ENCODE measurements around the gene CCBE1. TPM values are rescaled to one million over a fixed set of nuclear protein-coding genes. Genes with fewer than 3 reads are reported as not detected.
A peak's percentile ranks its signal among the peaks of the same experiment; 100 is the strongest.

The CCBE1 gene
- total and polyA plus RNA-seq, 12 donors: 4.8 to 56.8 (median 26.4) TPM

DNA sequence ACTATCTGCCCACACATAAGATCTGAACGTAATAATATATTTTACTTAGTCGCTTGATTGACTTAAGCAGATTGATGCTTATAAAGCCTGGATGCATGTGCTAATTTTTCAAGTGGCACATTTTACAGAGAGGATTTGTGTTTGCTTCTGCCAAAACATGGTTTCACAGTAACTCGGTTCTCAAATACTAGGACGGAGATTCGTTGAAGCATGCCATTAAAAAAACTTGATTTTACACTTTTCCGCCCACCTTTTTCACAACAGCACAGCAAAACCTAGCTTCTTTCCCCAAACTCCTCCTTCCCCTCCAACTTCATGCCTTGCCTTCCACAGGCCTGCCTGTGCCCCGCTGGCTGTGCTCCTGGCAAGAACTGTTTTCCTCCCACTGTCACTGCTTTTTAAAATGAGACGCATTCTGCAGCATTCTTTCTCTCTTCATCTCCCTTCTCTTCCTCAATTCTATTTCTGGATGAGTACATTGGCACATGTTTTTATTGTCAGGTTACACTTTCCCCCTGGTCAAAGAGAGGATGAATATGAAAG is 283.0 kb downstream of the CCBE1 start:
- 81 to 89% (median 84%) methylated on average over 8 of the region's 8 CpGs for WGBS, 4 donors
- intact Hi-C loops (cut with DNase I): no loop called here
- H3K27me3 ChIP-seq: no peaks in the 10 kb centered on the region
- no peak for DNase-seq
- H3K4me3 ChIP-seq: no peak overlapping the region
- TF ChIP-seq CTCF (IDR thresholded peaks at IDR 0.05): no peak
- no peak for TF ChIP-seq POLR2A (IDR thresholded peaks at IDR 0.05)
- no peak overlapping the region for H3K27ac ChIP-seq
- H3K4me1 ChIP-seq (replicated peaks in 1 of 2): no peaks in the 10 kb centered on the region
- no peaks in the 10 kb centered on the region for H3K9me3 ChIP-seq (replicated peaks in 1 of 3)
- no peaks in the 10 kb centered on the region for H3K36me3 ChIP-seq (replicated peaks in 1 of 2)

DNA sequence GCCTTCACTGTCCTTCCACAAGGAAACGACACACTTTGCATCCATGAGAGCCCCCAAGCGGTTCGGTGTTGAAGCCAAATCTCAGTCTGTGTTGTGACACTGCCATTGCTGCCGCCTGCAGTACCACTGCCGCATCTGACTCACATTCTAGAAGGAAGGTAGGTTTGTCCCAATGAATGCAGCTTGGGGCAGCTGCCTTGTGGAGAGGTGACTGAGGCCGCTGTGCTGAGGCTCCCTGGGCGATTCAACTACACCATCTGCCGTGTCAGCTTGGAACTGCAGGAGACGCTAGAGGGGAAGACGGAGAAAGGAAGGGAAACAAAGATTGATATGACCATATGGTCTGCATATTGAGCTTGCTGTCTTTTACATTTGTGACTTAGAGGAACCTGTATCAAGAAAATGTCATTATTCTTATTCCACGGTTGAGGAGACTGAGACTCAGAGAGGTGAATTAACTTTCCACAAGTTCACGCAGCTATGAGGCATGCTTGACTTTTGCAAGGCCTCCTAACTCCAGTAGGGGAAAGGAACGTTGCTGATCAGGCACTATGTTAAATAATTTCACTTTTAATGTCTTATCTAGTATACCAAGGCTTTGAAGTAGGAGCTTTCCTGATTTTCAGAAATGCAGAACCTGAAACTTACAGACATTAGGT is 294.7 kb downstream of the CCBE1 start:
- 15 to 16% (median 16%) methylated on average over 13 of the region's 13 CpGs for WGBS, 4 donors
- intact Hi-C loops (cut with DNase I): loop anchor here (5.0 kb wide), 3 partner anchors 95 to 155 kb away; no protein-coding TSS in a partner anchor
- Histone ChIP-seq H3K4me3 (no peak overlapping the region), H3K27ac (no peak overlapping the region), H3K4me1 (replicated peaks in 1 of 2) (no peaks in the 10 kb centered on the region), H3K9me3 (replicated peaks in 1 of 3) (no peaks in the 10 kb centered on the region), H3K27me3 (no peaks in the 10 kb centered on the region), H3K36me3 (replicated peaks in 1 of 2) (no peaks in the 10 kb centered on the region)
- DNase-seq: peak; percentile 76 to 90 (median 85)
- peak; percentile 87 to 98 (median 94) for TF ChIP-seq CTCF (IDR thresholded peaks at IDR 0.05)
- TF ChIP-seq POLR2A (IDR thresholded peaks at IDR 0.05): no peak

DNA sequence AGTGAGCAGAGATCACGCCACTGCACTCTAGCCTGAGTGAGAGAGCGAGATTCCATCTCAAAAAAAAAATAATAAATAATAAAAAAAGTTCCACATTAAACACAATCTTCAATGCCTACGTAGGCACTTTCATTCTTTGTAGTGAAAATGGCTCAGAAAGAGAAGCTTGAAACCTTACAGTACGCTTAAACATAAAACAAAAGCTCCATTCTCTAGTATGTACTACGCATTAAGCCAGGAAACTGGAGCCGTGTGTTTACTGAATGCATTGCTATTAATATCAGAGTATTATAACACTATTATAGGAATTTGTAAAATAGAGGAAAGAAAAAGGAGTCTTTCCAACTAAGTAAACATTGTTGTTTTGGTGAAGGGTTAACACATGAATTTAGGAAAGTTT is 296.8 kb downstream of the CCBE1 start:
- TF ChIP-seq POLR2A (IDR thresholded peaks at IDR 0.05) (no peak), CTCF (IDR thresholded peaks at IDR 0.05) (no peak)
- no peak for DNase-seq
- intact Hi-C loops (cut with DNase I): loop anchor here (2.0 to 5.0 kb wide), 4 partner anchors 90 to 153 kb away; no protein-coding TSS in a partner anchor
- H3K4me1 ChIP-seq (replicated peaks in 1 of 2): no peaks in the 10 kb centered on the region
- H3K4me3 ChIP-seq: no peak overlapping the region
- H3K27me3 ChIP-seq: no peaks in the 10 kb centered on the region
- no peaks in the 10 kb centered on the region for H3K9me3 ChIP-seq (replicated peaks in 1 of 3)
- WGBS, 4 donors: 91 to 94% (median 93%) methylated on average over 6 of the region's 6 CpGs
- no peak overlapping the region for H3K27ac ChIP-seq
- no peaks in the 10 kb centered on the region for H3K36me3 ChIP-seq (replicated peaks in 1 of 2)

GRCh38 chr18:59395226-59396175 is 301.7 kb downstream of the CCBE1 start:
- no peaks in the 10 kb centered on the region for H3K27me3 ChIP-seq
- intact Hi-C loops (cut with DNase I): no loop called here
- TF ChIP-seq CTCF (IDR thresholded peaks at IDR 0.05) (no peak), POLR2A (IDR thresholded peaks at IDR 0.05) (no peak)
- 75 to 78% (median 77%) methylated on average over 10 of the region's 10 CpGs for WGBS, 4 donors
- H3K27ac ChIP-seq: no peak overlapping the region
- no peaks in the 10 kb centered on the region for H3K4me1 ChIP-seq (replicated peaks in 1 of 2)
- no peak for DNase-seq
- H3K4me3 ChIP-seq: no peak overlapping the region
- H3K9me3 ChIP-seq (replicated peaks in 1 of 3): no peaks in the 10 kb centered on the region
- H3K36me3 ChIP-seq (replicated peaks in 1 of 2): no peaks in the 10 kb centered on the region

Measured in adrenal gland (tissue), 12 donors.